Colonic mucosa (tissue), 4 donors: ENCODE measurements around the gene ARPC2. TPM values are rescaled to one million over a fixed set of nuclear protein-coding genes. Genes with fewer than 3 reads are reported as not detected.

Experiments
- DNase-seq: peaks from one replicate; pipeline ENCODE4 v3.0.0-alpha.2; 2020
- H3K27ac ChIP-seq: fragments of 200-600 bp; one replicate; pipeline ENCODE4 v1.8.0; 2021
- H3K27me3 ChIP-seq: fragments of 200-600 bp; one replicate; pipeline ENCODE4 v1.8.0; 2021
- H3K36me3 ChIP-seq: fragments of 200-600 bp; one replicate; pipeline ENCODE4 v1.8.0; 2021
- H3K4me1 ChIP-seq: fragments of 200-600 bp; one replicate; pipeline ENCODE4 v1.8.0; 2021; ENCODE audit warnings: mild to moderate bottlenecking
- H3K4me3 ChIP-seq: fragments of 200-600 bp; one replicate; pipeline ENCODE4 v1.8.0; 2021
- H3K9ac ChIP-seq, 2 donors: one replicate each; pipeline ENCODE4 v1.7.0; 2013; ENCODE audit warnings: control low read depth in 2 of 2, low read depth in 2 of 2, low read length in 2 of 2
- H3K9me3 ChIP-seq: fragments of 200-600 bp; one replicate; pipeline ENCODE4 v1.8.0; 2021
- intact Hi-C: fragments of 100-400 bp; cut with DNase I; formaldehyde crosslinking; loops from one replicate; pipeline ENCODE4 v1.14.1; 2022
- total RNA-seq, 2 donors: library from RNA; stranded (reverse); fragmentation: NEBNext Ultra II Directional in 1 of 2; extraction: Animal tissue kit (Norgen Biotek cat#: 25700) in 1 of 2; gene quantifications; one replicate each; pipeline ENCODE4 v1.2.1, GENCODE V29; 2021
- TF ChIP-seq, protein P1 (sequence below): fragments of 200-600 bp; IDR thresholded peaks from one replicate; pipeline ENCODE4 v1.8.0; 2022; ENCODE audit warnings: antibody characterized with exemption, mild to moderate bottlenecking
- donor health status: healthy.
- donor health status: DM: no; HTN: no; CAD: no.
- donor health status: DM: no; HTN: no; CAD: no.

The ARPC2 gene
- total RNA-seq, 2 donors from 2014 or later: 282 to 346 TPM

DNA sequence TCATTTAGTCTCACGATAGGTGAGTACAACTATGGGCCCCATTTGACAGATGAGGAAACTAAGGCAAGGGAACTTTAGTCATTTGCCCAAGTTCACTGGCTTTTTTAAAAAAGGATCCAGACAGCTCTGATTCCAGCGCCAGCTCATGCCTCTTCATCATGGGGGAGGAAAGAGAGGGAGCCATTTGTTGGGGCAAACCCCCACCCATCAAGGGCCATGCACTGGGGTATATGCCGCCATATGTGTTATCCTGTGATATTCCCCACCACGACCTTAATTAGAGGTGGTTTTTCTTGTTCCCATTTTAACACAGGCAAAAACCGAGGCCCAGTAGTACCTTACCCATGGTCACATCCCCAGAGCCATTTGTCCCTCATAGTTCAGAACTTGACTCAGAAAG, 43.2 kb downstream of the ARPC2 start:
- H3K27ac ChIP-seq: peak overlapping the region; percentile 67
- no peaks in the 10 kb centered on the region for H3K9me3 ChIP-seq
- TF ChIP-seq, protein P1, sequence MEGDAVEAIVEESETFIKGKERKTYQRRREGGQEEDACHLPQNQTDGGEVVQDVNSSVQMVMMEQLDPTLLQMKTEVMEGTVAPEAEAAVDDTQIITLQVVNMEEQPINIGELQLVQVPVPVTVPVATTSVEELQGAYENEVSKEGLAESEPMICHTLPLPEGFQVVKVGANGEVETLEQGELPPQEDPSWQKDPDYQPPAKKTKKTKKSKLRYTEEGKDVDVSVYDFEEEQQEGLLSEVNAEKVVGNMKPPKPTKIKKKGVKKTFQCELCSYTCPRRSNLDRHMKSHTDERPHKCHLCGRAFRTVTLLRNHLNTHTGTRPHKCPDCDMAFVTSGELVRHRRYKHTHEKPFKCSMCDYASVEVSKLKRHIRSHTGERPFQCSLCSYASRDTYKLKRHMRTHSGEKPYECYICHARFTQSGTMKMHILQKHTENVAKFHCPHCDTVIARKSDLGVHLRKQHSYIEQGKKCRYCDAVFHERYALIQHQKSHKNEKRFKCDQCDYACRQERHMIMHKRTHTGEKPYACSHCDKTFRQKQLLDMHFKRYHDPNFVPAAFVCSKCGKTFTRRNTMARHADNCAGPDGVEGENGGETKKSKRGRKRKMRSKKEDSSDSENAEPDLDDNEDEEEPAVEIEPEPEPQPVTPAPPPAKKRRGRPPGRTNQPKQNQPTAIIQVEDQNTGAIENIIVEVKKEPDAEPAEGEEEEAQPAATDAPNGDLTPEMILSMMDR: no peak
- intact Hi-C loops: loop anchor here (5.0 kb wide), 1 partner anchor 43 kb away; the partner anchor contains the start of gene ARPC2
- H3K27me3 ChIP-seq: no peaks in the 10 kb centered on the region
- H3K36me3 ChIP-seq: peaks cover 4% of the 10 kb centered on the region
- DNase-seq: no peak
- H3K9ac ChIP-seq: no peak overlapping the region
- H3K4me1 ChIP-seq: peaks cover 27% of the 10 kb centered on the region
- no peak overlapping the region for H3K4me3 ChIP-seq

DNA sequence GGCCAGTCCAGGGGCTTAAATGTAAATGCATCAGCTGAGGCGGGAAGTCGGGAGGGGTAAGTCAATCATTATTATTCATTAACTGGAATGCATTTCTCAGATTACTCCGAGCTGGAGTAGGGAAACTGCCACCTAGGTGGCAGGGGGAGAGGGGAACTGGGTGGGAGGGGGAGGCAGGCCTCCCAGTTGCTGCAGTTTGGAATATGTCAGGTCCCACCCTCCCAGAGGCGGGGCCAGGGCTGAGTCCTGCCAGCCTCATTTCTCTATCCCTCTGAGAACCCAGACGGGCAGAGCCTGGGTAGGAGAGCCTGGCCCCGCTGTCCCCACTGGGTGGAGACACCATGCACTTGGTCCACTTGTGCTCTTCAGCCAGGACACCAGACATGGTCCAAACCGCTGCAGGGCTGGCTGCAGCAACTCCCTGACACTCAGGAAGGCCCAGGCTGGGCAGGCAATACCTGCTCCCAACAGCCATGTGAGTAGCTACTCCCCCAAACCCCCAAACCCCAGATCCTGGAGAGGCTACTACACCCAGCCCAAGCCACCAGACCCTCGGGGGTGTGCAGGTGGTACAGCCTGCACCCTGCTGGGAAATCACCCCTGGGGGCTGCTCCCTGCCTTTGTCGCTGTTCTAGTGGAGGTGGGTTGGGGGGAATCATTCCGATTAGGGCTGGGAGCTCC, 43.9 kb downstream of the ARPC2 start, which contains the start of gene GPBAR1:
TSS of gene GPBAR1 (plus strand) at position 274 of the 681 bp plus-strand sequence. CDS start 1,710 bp downstream, outside the sequence.
- no peaks in the 10 kb centered on the region for H3K27me3 ChIP-seq
- TF ChIP-seq, protein P1: no peak
- peak within 1 kb of the TSS; percentile 1 to 59 for H3K9ac ChIP-seq
- intact Hi-C loops: loop anchor here (5.0 kb wide), 1 partner anchor 44 kb away; the partner anchor contains the start of gene ARPC2
- H3K4me3 ChIP-seq: no peak within 1 kb of the TSS
- H3K36me3 ChIP-seq: no peaks in the 10 kb centered on the region
- H3K4me1 ChIP-seq: peaks cover 28% of the 10 kb centered on the region
- peak within 1 kb of the TSS; percentile 67 for H3K27ac ChIP-seq
- DNase-seq: no peak
- no peaks in the 10 kb centered on the region for H3K9me3 ChIP-seq

DNA sequence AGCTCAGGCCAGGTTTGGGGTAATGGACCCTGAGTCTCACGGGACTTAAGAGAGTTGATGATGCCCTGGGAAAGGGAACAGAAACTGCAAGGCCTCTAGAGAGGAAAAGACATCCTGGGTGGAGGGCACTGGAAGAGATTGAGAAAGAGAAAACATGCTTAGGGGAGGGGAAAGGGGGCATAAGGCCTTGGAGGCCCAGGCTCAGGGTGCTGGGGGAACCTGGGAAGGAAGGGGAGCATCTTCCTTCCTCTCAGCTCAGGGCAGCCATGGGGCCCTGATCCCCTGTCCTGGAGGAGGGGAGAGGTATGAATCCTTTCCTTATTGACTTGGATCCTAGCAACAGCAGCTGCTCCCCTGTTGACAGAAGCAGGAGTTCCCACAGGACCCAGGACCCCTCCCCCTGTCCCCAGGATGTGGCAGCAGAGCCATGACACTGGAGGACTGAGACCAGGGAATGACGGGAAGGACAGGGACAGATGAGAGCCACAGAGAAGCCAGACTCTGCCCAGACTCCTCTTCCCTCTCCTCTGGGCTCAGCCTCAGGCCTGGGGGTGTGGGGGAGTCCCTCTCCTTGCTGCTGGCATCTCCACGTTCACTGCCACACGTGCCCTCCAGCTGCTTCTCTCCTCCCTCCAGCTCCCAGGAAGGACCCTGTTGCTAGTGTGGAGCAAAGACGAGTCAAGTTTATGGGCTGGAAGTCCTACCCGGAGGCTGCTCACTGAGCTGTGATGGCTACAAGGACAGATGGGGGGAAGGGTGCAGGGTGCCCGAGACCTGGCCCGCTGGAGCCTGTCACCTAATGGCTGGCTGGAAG, 44.6 kb downstream of the ARPC2 start:
- Histone ChIP-seq H3K9me3 (no peaks in the 10 kb centered on the region), H3K27ac (peak overlapping the region; percentile 26), H3K36me3 (no peaks in the 10 kb centered on the region), H3K4me3 (no peak overlapping the region), H3K9ac (peak overlapping the region in 1 of 2 donors; percentile 59), H3K27me3 (no peaks in the 10 kb centered on the region), H3K4me1 (peaks cover 28% of the 10 kb centered on the region)
- intact Hi-C loops: loop anchor here (5.0 kb wide), 1 partner anchor 44 kb away; the partner anchor contains the start of gene ARPC2
- TF ChIP-seq, protein P1: no peak
- DNase-seq: no peak

DNA sequence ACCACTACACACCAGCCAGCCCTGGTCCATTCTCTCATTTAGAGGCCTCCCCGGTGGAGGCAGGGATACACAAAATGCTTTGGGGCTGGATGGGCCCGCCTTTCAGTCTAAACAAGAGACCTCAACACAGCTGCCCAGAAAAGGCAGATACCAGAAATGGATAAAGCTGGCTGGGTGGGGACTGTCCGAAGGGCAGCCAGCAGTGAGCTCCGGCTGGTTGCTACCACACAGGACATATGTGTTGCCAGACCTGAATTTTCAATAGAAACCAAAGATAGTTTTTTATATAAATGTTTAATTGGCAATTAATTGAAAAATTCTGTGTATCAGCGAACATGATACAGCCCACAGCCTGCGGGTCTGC, 45.2 kb downstream of the ARPC2 start:
- Histone ChIP-seq H3K4me3 (no peak overlapping the region), H3K27ac (no peak overlapping the region), H3K9ac (peak overlapping the region in 1 of 2 donors; percentile 59), H3K9me3 (no peaks in the 10 kb centered on the region), H3K36me3 (no peaks in the 10 kb centered on the region), H3K4me1 (peaks cover 28% of the 10 kb centered on the region), H3K27me3 (no peaks in the 10 kb centered on the region)
- TF ChIP-seq, protein P1: no peak
- intact Hi-C loops: loop anchor here (5.0 kb wide), 1 partner anchor 45 kb away; the partner anchor contains the start of gene ARPC2
- no peak for DNase-seq
